Breast epithelium (tissue), 3 donors: Measurements from ENCODE around the gene MCF2L2.

Experiments used
- CTCF ChIP-seq, 3 donors: fragments of 450-650 bp; IDR thresholded peaks; one replicate each; pipeline ENCODE4 v1.5.1; 2016 to 2017; ENCODE audit warnings: antibody characterized with exemption in 3 of 3, mild to moderate bottlenecking in 3 of 3, moderate library complexity in 3 of 3
- POLR2A ChIP-seq: fragments of 450-650 bp; IDR thresholded peaks from one replicate; pipeline ENCODE4 v1.6.1; 2016; ENCODE audit warnings: antibody characterized with exemption, mild to moderate bottlenecking, moderate library complexity

- no peak for TF ChIP-seq CTCF (IDR thresholded peaks at IDR 0.05)
- no peak for TF ChIP-seq POLR2A
These were observed 164.2 kb downstream of the MCF2L2 start for GRCh38 chr3:183264268-183264667.
